Esophagus muscularis mucosa (tissue), 4 donors: ENCODE results near the gene PPP1R3G. TPM values are rescaled to one million over a fixed set of nuclear protein-coding genes. Genes with fewer than 3 reads are reported as not detected.

Experiments
- DNase-seq: peaks from one replicate; pipeline ENCODE4 v3.0.0-alpha.2; 2017; ENCODE audit errors: extremely low spot score
- H3K27ac ChIP-seq, 4 donors: fragments of 200-600 bp; sonication (generic); replicated peaks in 1 of 4; 1 replicate in 3 of 4; 2 replicates in 1 of 4; pipeline ENCODE4 v1.5.1; 2016 to 2019; ENCODE audit warnings: mild to moderate bottlenecking in 1 of 4
- H3K27me3 ChIP-seq, 4 donors: fragments of 200-600 bp; sonication (generic); one replicate each; pipeline versions ENCODE4 v1.5.1 to v1.6.0; 2016 to 2019
- H3K36me3 ChIP-seq, 4 donors: fragments of 200-600 bp; sonication (generic); one replicate each; pipeline ENCODE4 v1.5.1; 2016 to 2019
- H3K4me1 ChIP-seq, 4 donors: fragments of 200-600 bp; sonication (generic); one replicate each; pipeline ENCODE4 v1.5.1; 2016 to 2019
- H3K4me3 ChIP-seq, 4 donors: fragments of 200-600 bp; sonication (generic); 1 replicate in 2 of 4; 2 replicates in 2 of 4; pipeline ENCODE4 v1.5.1; 2016 to 2019; ENCODE audit warnings: mild to moderate bottlenecking in 4 of 4, moderate library complexity in 1 of 4
- H3K9me3 ChIP-seq, 4 donors: fragments of 200-600 bp; sonication (generic); 1 replicate in 3 of 4; 2 replicates in 1 of 4; pipeline ENCODE4 v1.5.1; 2016 to 2019
- EP300 ChIP-seq: sonication (generic); formaldehyde crosslinking; IDR thresholded peaks from one replicate; pipeline ENCODE4 v1.6.1; 2017; ENCODE audit warnings: antibody characterized with exemption
- POLR2A ChIP-seq: fragments of 450-650 bp; IDR thresholded peaks from one replicate; pipeline ENCODE4 v1.6.1; 2017; ENCODE audit warnings: antibody characterized with exemption, moderate library complexity, mild to moderate bottlenecking, low read depth
- POLR2AphosphoS5 ChIP-seq, 2 donors: sonication (generic); formaldehyde crosslinking; IDR thresholded peaks; one replicate each; pipeline ENCODE4 v1.6.1; 2017; ENCODE audit warnings: antibody characterized with exemption in 2 of 2
- WGBS: methylation state at CpG from one replicate; pipeline ENCODE4 v1.1.5; 2018; 5-methylcytosine and 5-hydroxymethylcytosine counted together
- intact Hi-C: fragments of 100-400 bp; cut with DNase I; formaldehyde crosslinking; loops from one replicate; pipeline ENCODE4 v1.15.1; 2023
- total RNA-seq, 4 donors: library from RNA; depleted of rRNA; stranded (reverse); fragments of >200 nt; gene quantifications; one replicate each; pipeline versions ENCODE4 v1.1.0 to v1.2.1, GENCODE V29; 2016
- TF ChIP-seq, protein P1 (sequence below), 3 experiments: fragments of 200-600 bp in 2 of 3; fragments of 450-650 bp in 1 of 3; sonication (generic) in 2 of 3; IDR thresholded peaks; one replicate each; pipeline ENCODE4 v1.5.1; 2017 to 2019; ENCODE audit warnings: antibody characterized with exemption in 3 of 3, mild to moderate bottlenecking in 2 of 3, moderate library complexity in 1 of 3

The PPP1R3G gene
- total RNA-seq, 4 donors from 2014 or later: 3.0 to 7.9 (median 5.5) TPM

DNA sequence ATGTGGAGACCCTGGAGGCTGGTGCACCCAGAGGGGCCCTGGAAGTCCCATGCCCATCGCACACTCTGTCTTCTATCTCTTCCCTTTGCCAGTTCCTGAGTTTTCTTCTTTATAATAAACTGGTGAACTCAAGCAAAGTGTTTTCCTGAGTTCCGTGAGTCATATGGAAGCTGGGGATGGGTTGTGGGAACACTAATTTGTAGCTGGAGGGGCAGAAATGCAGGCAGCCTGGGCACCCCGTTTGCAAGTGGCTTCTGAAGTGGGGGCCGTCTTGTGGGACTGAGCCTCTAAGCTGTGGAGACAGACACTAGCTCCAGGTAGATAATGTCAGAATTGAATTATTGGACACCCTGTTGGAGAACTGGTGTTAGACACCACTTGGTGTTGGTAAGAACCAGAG, 3.2 kb upstream of the PPP1R3G start:
- intact Hi-C loops: loop anchor here (10.0 kb wide), 1 partner anchor 57 kb away; no protein-coding TSS in a partner anchor
- peaks cover 14 to 28% (median 22%) of the 10 kb centered on the region in 4 donors for H3K4me1 ChIP-seq
- no peaks in the 10 kb centered on the region for H3K9me3 ChIP-seq
- H3K27ac ChIP-seq: no peak overlapping the region
- H3K36me3 ChIP-seq: no peaks in the 10 kb centered on the region
- WGBS: 70% methylated on average over 4 of the region's 4 CpGs
- H3K4me3 ChIP-seq: no peak overlapping the region
- H3K27me3 ChIP-seq: no peaks in the 10 kb centered on the region
- TF ChIP-seq, protein P1, sequence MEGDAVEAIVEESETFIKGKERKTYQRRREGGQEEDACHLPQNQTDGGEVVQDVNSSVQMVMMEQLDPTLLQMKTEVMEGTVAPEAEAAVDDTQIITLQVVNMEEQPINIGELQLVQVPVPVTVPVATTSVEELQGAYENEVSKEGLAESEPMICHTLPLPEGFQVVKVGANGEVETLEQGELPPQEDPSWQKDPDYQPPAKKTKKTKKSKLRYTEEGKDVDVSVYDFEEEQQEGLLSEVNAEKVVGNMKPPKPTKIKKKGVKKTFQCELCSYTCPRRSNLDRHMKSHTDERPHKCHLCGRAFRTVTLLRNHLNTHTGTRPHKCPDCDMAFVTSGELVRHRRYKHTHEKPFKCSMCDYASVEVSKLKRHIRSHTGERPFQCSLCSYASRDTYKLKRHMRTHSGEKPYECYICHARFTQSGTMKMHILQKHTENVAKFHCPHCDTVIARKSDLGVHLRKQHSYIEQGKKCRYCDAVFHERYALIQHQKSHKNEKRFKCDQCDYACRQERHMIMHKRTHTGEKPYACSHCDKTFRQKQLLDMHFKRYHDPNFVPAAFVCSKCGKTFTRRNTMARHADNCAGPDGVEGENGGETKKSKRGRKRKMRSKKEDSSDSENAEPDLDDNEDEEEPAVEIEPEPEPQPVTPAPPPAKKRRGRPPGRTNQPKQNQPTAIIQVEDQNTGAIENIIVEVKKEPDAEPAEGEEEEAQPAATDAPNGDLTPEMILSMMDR (IDR thresholded peaks at IDR 0.05): no peak
- TF ChIP-seq EP300 (no peak), POLR2AphosphoS5 (IDR thresholded peaks at IDR 0.05) (no peak), POLR2A (no peak)
- DNase-seq: no peak

DNA sequence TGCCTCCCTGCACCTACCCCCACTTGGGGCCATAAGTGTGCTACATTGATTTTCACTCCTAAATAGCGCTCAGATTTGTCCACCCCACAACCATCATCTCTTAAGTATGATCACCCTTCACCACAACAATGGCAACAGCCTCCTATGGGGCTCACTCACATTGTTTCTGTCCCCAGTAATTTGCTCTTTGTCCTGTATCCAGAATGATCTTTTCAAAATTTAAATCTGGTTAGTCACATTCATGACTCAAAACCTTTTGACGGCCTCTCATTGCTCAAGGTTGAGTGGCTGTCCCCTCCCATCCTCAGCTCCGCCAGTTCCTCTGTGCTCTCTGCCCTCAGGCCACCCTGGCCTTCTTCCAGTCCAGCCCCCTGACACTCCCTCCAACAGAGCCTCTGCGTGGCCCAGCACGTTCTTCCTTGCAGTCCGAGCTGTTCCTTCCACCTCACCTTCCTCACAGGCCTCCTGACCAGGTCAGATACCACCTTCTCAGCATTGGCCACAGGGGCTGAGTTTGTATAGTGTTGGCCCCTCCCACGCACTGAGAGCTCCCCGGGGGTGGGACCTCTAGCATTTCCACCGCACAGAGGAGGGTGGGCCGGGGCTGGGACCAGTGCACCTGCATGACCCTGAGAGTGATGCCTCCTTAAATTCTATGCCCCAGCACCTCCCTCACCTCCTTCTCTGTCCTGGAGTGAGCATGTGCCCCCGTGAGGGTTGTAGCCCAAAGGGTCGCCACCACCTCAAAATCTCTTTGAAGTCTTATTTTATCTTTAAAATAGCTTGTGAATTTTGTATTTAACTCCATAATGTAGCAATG, 2.4 kb upstream of the PPP1R3G start:
- TF ChIP-seq POLR2AphosphoS5 (IDR thresholded peaks at IDR 0.05) (no peak), POLR2A (no peak), EP300 (no peak)
- TF ChIP-seq, protein P1 (IDR thresholded peaks at IDR 0.05): no peak
- WGBS: 82% methylated on average over 12 of the region's 12 CpGs
- no peak overlapping the region for H3K4me3 ChIP-seq
- H3K27me3 ChIP-seq: no peaks in the 10 kb centered on the region
- no peak overlapping the region for H3K27ac ChIP-seq
- H3K4me1 ChIP-seq: peaks cover 18 to 35% (median 24%) of the 10 kb centered on the region in 4 donors
- intact Hi-C loops: loop anchor here (10.0 kb wide), 1 partner anchor 58 kb away; no protein-coding TSS in a partner anchor
- H3K36me3 ChIP-seq: no peaks in the 10 kb centered on the region
- DNase-seq: no peak
- no peaks in the 10 kb centered on the region for H3K9me3 ChIP-seq

DNA sequence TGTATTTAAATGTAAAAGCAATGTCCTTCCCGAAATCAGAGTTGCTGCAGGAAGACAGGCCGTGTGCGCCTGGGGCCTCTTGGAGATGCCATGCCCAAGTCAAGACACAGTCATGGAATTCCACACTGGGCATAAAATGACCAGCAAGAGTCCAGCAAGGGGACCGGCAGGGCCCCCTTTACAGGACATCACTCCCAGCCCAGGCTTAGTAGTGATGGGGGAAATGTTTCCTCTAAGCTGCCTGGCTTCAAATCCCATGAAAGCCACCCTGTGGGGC, 1.9 kb upstream of the PPP1R3G start:
- intact Hi-C loops: loop anchor here (10.0 kb wide), 1 partner anchor 58 kb away; no protein-coding TSS in a partner anchor
- Histone ChIP-seq H3K9me3 (no peaks in the 10 kb centered on the region), H3K4me1 (peaks cover 18 to 37% (median 25%) of the 10 kb centered on the region in 4 donors), H3K27ac (peak overlapping the region in 1 of 4 donors; percentile 88), H3K27me3 (no peaks in the 10 kb centered on the region), H3K4me3 (no peak overlapping the region), H3K36me3 (no peaks in the 10 kb centered on the region)
- TF ChIP-seq, protein P1 (IDR thresholded peaks at IDR 0.05): no peak
- no peak for TF ChIP-seq POLR2AphosphoS5 (IDR thresholded peaks at IDR 0.05)
- no peak for TF ChIP-seq POLR2A
- no peak for TF ChIP-seq EP300
- DNase-seq: no peak
- WGBS: 46% methylated on average over 4 of the region's 4 CpGs

DNA sequence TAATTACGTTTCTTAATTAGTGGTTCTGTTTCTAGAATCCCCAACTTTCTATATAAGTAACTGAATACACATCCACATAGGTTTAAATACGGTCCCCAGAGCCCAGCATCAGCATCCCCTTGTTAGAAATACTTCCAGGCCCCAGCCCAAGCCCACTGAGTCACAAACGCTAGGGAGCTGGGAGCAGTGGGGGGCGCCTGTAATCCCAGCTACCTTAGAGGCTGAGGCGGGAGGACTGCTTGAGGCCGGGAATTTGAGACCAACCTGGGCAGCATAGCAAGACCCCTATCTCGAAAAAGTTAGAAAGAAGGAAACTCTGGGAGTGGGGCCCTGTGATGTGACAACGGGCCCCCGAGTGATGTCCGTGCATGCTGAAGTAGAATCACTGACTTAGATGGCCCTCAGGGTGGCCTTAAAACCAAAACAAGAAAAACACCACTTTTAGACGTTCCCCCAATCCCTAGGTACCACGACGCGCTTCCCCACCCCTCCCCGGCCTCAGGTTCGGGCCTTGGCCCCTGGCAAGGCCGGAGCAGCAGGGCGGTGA, 1.3 kb upstream of the PPP1R3G start:
- Histone ChIP-seq H3K27ac (peak overlapping the region; percentile 81 to 89 (median 88)), H3K36me3 (no peaks in the 10 kb centered on the region), H3K9me3 (no peaks in the 10 kb centered on the region), H3K4me1 (peaks cover 18 to 37% (median 25%) of the 10 kb centered on the region in 4 donors), H3K4me3 (peak overlapping the region; percentile 59 to 82 (median 72)), H3K27me3 (no peaks in the 10 kb centered on the region)
- no peak for TF ChIP-seq POLR2AphosphoS5 (IDR thresholded peaks at IDR 0.05)
- no peak for TF ChIP-seq EP300
- no peak for TF ChIP-seq POLR2A
- TF ChIP-seq, protein P1 (IDR thresholded peaks at IDR 0.05): no peak
- DNase-seq: no peak
- intact Hi-C loops: loop anchor here (10.0 kb wide), 1 partner anchor 59 kb away; no protein-coding TSS in a partner anchor
- 69% methylated on average over 12 of the region's 18 CpGs for WGBS
